HG03175 (cell line): Measurements from ENCODE around the gene METAP2.
A peak's percentile ranks its signal among the peaks of the same experiment; 100 is the strongest.
"Not testable (repeated sequence)": the region's sequence is repeated elsewhere in the genome, so short reads cannot be mapped to it uniquely, and the experiment has no call there.

Experiments used
- ATAC-seq: cut with Tn5 transposase; IDR thresholded peaks from one replicate; pipeline ENCODE4 v1.9.1; 2021; ENCODE audit warnings: mild to moderate bottlenecking, moderate library complexity; ENCODE audit not compliant: unreplicated experiment

METAP2 gene

DNA sequence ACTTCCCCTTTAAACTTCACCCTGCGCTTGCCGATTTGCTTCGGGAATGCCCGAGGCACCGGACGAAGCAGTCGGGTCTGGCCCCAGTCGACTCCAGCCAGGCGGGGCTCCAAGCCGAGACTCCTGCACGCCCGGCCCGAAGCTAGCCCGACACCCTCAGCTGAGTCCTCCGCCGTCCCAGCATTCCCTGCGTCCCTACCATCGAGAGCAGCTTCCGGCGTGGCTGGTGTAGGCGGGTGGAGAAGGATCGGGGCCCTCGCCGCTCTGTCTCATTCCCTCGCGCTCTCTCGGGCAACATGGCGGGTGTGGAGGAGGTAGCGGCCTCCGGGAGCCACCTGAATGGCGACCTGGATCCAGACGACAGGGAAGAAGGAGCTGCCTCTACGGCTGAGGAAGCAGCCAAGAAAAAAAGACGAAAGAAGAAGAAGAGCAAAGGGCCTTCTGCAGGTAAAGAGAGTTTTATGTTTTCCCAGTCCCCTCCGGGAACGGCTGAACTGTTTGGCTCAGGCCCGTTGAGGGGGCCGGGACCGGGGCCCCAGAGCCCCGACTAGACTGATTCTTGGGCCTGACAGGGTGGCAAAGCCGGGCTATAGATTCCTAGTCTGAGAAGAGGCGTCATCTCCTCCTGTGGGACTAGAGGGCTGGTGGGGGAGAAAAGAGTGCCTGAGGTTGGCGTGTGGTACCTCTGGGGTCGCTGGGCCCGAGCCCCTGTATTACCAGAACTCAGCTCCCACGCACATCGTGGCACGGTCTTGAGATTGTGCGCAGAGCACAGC lies at the start of gene METAP2:
METAP2 (plus strand) TSS at position 269 of the 776 bp plus-strand sequence; CDS start at position 297, 28 bp downstream.
- ATAC-seq = peak; percentile 97

DNA sequence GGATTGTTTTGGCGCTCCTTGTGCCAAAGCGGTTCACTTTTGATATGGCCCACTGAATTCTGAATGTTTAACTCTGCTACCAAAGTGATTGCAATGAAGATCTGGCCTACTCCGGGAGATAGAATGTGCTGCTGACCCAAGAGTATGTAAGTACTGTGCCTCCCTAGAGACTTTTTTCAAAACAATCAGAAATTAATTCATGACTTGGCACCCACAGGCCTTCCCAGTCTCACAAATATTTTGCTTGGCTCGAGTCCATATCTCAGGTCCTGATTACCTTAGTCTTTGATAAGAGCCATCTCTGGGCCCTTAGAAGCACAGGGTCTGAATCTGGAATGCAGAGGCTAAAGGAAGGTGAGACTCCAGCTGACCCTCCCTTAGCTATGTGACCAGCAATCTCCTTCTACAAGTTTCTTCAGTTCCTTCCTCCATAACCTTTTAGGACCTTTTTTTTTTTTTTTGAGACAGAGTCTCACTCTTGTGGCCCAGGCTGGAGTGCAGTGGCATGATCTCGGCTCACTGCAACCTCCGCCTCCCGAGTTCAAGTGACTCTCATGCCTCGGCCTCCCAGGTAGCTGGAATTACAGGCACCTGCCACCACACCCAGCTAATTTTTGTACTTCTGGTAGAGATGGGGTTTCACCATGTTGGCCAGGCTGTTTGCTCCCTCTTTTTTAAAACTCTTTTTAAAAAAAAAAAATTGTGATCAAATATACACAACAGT lies 49.5 kb upstream of the METAP2 start:
- ATAC-seq = no peak

DNA sequence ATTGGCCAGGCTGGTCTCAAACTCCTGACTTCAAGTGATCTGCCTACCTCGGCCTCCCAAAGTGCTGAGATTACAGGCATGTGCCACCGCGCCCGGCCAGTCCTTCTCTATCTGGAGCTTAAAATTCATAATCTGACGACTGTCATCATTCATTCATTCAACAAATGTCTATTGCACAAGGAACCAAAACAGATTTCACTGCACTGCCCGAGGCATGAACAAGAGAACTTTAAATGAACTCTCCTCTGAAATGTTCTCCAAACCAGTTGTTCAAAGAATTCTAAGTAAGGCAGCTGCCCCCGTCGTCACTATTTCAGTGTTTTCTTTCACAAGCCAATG lies 44.8 kb upstream of the METAP2 start:
- no peak for ATAC-seq

DNA sequence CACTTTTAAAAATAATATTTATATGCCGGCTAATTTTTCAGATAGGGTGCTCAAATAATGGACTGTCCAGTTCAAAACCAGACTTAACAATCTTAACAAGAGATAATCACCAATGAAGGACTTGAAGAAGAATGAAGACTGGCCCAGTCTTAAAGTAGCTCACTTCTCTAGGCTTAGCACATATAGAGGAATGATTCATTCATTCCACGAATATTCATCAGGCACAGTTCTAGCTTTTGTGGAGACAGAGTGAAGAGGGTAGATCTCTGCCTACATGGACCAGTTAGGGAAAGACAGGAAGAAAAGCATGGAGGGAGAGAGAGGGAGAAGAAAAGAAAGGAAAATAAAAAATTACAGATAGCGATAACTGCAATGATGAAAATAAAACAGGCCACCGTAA lies 42.8 kb upstream of the METAP2 start:
- no peak for ATAC-seq

GRCh38 chr12:95435355-95435754 lies 38.6 kb upstream of the METAP2 start:
- ATAC-seq = no peak

DNA sequence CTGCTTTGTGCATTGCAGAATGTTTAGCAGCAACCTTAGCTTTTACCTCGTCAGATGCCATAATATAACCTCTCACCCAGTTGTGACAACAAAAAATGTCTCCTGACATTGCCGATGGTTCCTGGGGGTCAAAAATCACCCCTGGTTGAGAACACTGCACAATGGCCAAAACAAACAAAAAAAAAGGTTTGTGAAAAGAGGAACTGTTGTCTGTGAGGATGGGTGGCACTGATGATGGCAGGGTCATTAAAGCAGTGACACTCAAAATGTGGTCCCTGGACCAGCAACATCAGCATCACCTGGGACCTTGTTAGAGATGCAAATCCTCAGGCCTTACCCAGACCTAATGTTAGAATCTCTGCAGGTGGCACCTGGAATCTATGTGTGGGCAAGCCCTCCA lies 36.4 kb upstream of the METAP2 start:
- ATAC-seq = no peak

DNA sequence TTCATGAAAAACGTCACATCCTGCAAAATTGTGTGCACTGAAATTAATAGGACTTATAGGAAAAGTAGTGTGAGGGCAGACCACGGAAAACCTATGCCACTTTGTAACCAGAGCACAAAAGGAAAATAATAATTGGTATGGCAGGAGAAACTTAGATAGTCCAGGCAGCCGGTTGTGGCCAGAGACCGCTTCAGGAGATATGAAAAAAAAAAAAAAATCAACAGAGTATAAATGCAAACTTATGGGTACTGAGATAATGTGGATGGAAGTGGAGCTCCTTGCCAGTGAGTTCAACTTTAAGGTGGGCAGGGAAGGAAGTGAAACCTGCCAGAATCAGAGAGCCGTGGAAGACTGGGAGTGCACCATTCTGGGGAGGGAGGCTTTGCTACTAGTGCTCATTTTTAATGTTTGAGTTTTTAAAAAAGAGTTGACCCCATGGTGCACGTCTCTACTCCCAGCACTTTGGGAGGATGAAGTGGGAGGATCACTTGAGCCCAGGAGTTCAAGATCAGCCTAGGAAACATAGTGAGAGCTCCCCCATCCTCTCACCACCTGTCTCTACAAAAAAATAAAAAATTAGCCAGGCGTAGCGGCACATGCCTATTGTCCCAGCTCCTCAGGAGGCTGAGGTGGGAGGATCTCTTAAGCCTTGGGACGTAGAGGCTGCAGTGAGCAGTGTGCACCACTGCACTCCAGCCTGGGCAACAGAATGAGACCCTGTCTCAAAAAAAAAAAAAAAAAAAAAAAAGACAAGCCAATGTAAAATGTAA lies 34.3 kb upstream of the METAP2 start:
- ATAC-seq = no peak

- ATAC-seq = no peak
Observed at GRCh38 chr12:95440401-95440800, 33.6 kb upstream of the METAP2 start.

DNA sequence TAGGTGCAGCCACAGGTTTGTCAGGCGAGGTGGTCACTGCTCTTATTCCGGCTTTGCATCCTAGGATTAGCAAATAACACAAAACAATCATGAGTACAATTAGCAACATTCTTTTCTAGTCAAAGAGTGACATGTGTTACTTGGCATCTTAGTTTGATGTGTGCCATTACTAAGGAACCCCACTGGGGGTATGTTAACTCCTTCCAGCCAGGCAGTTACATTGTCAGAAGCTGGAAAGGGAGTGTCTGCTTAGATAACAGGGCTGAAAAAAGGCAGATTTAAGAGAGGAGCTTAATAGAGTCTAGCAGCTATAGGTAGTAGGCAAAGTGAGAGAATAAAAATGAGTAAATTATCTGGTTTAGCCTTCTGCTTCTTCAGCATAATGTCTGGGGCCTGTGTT lies 30.5 kb upstream of the METAP2 start:
- ATAC-seq = no peak

- ATAC-seq = not testable (repeated sequence)
Observed at GRCh38 chr12:95445099-95445498, 28.9 kb upstream of the METAP2 start.

- ATAC-seq = no peak
Observed at GRCh38 chr12:95445884-95446505, 28.0 kb upstream of the METAP2 start.

DNA sequence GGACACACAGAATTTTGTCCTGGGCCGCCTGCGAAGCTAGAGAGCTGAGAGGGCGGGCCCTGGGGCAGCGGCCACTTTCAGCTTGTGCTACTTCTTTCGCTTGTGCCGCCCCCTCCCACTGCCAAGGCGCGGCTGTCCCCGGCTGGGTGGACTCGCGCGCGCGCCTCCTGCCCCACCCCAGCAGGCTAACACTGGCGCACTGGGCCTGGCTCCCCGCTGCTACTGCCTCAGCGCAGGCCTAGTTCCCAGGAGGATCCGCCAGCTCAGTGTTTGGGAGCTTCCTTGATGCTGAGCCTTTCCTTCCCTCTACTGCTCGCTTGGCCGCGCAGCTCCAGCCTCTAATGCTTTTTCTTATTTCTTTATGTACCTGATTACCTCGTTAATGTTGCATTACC lies 27.4 kb upstream of the METAP2 start:
- ATAC-seq = no peak

- not testable (repeated sequence) for ATAC-seq
Observed at GRCh38 chr12:95449656-95450055, 24.3 kb upstream of the METAP2 start.

DNA sequence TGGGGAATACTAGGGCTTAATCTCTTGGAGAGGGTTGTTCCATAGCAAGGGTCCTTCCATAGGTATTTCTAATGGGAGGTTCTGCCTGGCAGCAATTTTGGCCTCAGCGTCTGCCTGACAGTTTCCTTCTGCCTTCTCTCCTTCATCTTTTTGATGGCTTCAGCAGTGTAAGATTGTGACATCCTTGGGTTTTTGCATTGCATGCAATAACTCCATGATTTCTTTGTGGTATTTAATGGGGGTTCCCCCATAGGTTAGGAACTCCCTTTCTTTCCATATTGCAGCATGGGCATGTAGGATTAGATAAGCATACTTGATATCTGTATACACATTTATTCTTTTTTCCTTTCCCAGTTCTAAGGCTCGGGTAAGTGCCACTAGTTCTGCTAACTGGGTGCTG lies 21.5 kb upstream of the METAP2 start:
- not testable (repeated sequence) for ATAC-seq

GRCh38 chr12:95453881-95454280 lies 20.1 kb upstream of the METAP2 start:
- not testable (repeated sequence) for ATAC-seq

GRCh38 chr12:95454780-95455215 lies 19.2 kb upstream of the METAP2 start:
- not testable (repeated sequence) for ATAC-seq

GRCh38 chr12:95457605-95458004 lies 16.3 kb upstream of the METAP2 start:
- not testable (repeated sequence) for ATAC-seq

GRCh38 chr12:95458761-95459160 lies 15.2 kb upstream of the METAP2 start:
- no peak for ATAC-seq

DNA sequence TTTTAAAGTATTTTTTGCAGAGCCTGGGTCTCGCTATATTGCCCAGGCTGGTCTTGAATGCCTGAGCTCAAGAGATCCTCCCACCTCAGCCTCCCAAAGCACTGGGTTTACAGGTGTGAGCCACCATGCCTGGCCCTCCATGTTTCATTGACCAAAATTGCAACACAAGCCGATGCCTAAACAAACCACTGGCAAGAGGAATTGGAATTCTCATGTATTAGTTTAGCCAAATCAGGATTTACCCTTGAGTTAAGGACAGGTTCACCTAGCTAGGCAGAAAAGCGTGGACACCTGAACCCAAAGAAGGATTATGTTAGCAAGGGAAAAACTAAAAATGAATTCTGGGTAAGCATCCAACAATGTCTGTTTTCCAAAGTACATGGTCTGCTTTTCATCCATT lies 14.6 kb upstream of the METAP2 start:
- ATAC-seq = no peak

DNA sequence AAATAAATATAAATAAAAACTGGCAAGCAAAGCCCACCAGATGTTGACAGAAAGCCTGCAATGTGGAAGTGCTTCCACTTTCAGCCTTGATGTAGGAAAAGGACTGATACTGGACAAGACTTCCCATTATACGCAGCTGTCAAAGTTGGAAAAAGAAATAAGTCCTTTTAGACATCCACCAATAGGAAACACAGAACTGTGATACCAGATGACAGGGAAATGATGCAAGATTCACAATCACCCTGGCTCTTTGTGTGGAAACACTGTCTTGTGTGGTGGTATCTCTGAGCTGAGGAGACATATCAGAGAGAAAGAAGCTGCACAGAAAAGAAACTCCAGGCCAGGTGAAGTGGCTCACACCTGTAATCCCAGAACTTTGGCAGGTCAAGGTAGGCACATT lies 13.8 kb upstream of the METAP2 start:
- ATAC-seq = no peak

- ATAC-seq = no peak
Observed at GRCh38 chr12:95460896-95461295, 13.1 kb upstream of the METAP2 start.
